GM06990 (cell line): ENCODE data around the gene MYH6.
"Not testable (repeated sequence)": the region's sequence is repeated elsewhere in the genome, so short reads cannot be mapped to it uniquely, and the experiment has no call there.

ENCODE experiments used
- DNase-seq: peaks from one replicate; pipeline ENCODE4 v3.0.0-alpha.2; 2011; ENCODE audit not compliant: insufficient read length; ENCODE audit errors: extremely low read depth
- H3K27me3 ChIP-seq: replicated peaks from 2 replicates; pipeline ENCODE4 v1.6.0; 2011; ENCODE audit warnings: low read length; ENCODE audit not compliant: control insufficient read depth, insufficient read depth
- H3K36me3 ChIP-seq: 2 replicates; pipeline ENCODE4 v1.5.1; 2011; ENCODE audit warnings: low read length; ENCODE audit not compliant: control insufficient read depth, insufficient read depth
- H3K4me3 ChIP-seq: replicated peaks from 2 replicates; pipeline ENCODE4 v1.5.1; 2011; ENCODE audit warnings: low read depth, mild to moderate bottlenecking, control low read depth, low read length
- CTCF ChIP-seq: IDR thresholded peaks from 2 replicates; pipeline ENCODE4 v1.5.1; 2011; ENCODE audit warnings: low read length, control low read depth, mild to moderate bottlenecking, inconsistent platforms; ENCODE audit not compliant: insufficient read depth, poor library complexity, severe bottlenecking

MYH6 gene

DNA sequence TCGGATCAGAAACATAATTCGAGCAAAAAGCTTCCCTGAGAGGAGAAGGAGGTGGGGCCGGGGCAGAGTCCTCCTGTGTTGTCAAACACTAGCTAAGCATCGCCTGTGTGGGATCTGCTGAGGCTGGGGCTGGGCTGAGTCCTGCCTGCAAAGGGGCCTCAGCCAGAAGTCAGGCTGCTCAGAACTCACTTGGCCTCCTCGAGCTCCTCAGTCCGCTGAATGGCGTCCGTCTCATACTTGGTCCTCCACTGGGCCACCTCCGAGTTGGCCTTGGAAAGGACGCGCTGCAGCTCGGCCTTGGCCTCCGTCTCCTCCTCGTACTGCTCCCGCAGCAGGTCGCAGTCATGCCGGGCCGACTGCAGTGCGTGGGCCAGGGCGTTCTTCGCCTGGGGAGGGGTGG lies 9.9 kb upstream of the MYH6 start:
- DNase-seq = no peak
- no peak for TF ChIP-seq CTCF
- no peaks in the 10 kb centered on the region; the same call in 1 of the 2 replicates for H3K27me3 ChIP-seq
- no peaks in the 10 kb centered on the region for H3K36me3 ChIP-seq
- no peak overlapping the region for H3K4me3 ChIP-seq

GRCh38 chr14:23417269-23417668 lies 9.2 kb upstream of the MYH6 start:
- DNase-seq, H3K4me3 ChIP-seq, H3K27me3 ChIP-seq, H3K36me3 ChIP-seq: not testable (repeated sequence)

DNA sequence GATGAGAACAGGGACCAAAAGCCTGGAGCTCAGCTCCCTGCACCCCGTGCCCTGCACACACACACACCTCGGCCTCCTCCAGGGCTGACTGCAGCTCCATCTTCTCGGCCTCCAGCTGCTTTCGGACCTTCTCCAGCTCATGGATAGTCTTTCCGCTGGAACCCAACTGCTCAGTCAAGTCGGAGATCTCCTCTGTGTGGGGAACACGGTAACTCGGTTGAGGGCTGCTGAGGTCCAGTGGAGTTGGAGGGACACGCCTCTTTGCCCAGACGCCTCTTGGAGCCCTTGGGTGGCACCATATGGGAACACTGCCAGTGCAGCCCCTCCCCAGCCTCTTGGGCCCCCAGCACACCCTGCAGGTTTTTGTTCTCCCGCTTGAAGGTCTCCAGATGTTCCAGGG lies 8.7 kb upstream of the MYH6 start:
- no peak for TF ChIP-seq CTCF
- no peaks in the 10 kb centered on the region for H3K36me3 ChIP-seq
- no peak for DNase-seq
- H3K27me3 ChIP-seq = no peaks in the 10 kb centered on the region; the same call in 1 of the 2 replicates
- H3K4me3 ChIP-seq = no peak overlapping the region

- DNase-seq = no peak
- no peaks in the 10 kb centered on the region; the same call in 1 of the 2 replicates for H3K27me3 ChIP-seq
Observed at GRCh38 chr14:23415821-23416778, 8.0 kb upstream of the MYH6 start.

DNA sequence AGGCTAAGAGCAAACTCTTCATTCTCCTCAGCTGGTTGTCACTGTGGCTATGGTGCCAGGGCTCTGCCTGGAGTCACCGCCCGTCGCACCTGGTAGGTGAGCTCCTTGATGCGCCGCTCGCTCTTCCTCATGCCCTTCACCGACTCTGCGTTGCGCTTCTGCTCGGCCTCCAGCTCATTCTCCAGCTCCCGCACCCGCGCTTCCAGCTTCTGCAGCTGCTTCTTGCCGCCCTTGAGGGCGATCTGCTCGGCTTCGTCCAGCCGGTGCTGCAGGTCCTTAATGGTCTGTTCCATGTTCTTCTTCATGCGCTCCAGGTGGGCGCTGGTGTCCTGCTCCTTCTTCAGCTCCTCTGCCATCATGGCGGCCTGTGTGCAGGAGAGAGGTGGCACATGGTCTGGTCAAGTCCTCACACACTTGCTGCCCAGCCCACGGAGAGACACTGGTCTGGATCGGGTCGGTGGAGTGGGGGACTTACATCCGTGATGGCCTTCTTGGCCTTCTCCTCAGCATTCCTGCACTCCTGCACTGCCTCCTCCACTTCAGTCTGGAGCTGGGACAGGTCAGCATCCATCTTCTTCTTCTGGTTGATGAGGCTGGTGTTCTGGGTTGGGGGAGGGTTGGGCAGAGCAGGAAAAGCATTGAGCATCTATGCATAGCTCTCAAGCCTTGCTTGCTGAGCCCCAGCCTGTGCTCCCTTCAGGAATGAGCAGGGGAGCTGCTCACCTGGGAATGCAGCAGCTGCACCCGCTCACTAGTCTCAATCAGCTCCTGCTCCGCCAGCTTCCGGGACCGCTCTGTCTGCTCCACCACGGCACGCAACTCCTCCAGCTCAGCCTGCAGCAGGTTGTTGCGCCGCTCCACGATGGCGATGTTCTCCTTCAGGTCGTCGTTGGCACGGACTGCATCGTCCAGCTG lies 7.1 kb upstream of the MYH6 start:
- Histone ChIP-seq H3K36me3 (no peaks in the 10 kb centered on the region), H3K27me3 (no peaks in the 10 kb centered on the region; the same call in 1 of the 2 replicates), H3K4me3 (no peak overlapping the region)
- no peak for DNase-seq
- TF ChIP-seq CTCF = no peak

More at GRCh38 chr14:23415821-23416778, 8.0 kb upstream of the MYH6 start:
- TF ChIP-seq CTCF = no peak
- Histone ChIP-seq H3K36me3 (no peaks in the 10 kb centered on the region), H3K4me3 (no peak overlapping the region)

GRCh38 chr14:23414254-23414653 lies 6.2 kb upstream of the MYH6 start:
- Histone ChIP-seq H3K36me3 (no peaks in the 10 kb centered on the region), H3K27me3 (no peaks in the 10 kb centered on the region; the same call in 1 of the 2 replicates), H3K4me3 (no peak overlapping the region)
- DNase-seq = no peak
- no peak for TF ChIP-seq CTCF
